Inferior parietal cortex (tissue), 1 donor: ENCODE data around the gene ADGRD1.
A peak's percentile ranks its signal among the peaks of the same experiment; 100 is the strongest.

Source experiments
- DNase-seq: peaks from one replicate; pipeline ENCODE4 v3.0.0-alpha.2; 2016; ENCODE audit errors: extremely low spot score

The ADGRD1 gene

GRCh38 chr12:131159660-131160059 lies 206.0 kb downstream of the ADGRD1 start:
- DNase-seq = no peak

DNA sequence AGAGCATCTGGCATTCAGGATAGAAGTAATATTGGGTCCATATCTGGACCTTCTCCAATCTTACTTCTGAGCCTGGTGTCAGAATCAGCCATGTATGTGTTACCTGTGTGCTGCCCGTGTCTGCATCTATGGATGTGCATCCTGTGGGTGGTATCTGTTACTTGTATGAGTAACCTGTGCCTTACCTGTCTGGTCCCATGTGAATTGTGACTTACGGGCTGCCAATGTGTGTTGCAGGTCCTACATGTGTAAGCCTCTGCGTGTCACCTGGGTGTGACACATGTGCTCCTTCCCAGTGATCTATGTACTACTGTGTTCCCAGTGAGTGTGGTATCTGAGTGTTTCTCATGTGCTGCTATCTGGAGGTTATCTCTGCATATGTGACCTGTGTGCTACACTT lies 208.4 kb downstream of the ADGRD1 start:
- no peak for DNase-seq

- no peak for DNase-seq
Measured at GRCh38 chr12:131163189-131163738, 209.6 kb downstream of the ADGRD1 start.

DNA sequence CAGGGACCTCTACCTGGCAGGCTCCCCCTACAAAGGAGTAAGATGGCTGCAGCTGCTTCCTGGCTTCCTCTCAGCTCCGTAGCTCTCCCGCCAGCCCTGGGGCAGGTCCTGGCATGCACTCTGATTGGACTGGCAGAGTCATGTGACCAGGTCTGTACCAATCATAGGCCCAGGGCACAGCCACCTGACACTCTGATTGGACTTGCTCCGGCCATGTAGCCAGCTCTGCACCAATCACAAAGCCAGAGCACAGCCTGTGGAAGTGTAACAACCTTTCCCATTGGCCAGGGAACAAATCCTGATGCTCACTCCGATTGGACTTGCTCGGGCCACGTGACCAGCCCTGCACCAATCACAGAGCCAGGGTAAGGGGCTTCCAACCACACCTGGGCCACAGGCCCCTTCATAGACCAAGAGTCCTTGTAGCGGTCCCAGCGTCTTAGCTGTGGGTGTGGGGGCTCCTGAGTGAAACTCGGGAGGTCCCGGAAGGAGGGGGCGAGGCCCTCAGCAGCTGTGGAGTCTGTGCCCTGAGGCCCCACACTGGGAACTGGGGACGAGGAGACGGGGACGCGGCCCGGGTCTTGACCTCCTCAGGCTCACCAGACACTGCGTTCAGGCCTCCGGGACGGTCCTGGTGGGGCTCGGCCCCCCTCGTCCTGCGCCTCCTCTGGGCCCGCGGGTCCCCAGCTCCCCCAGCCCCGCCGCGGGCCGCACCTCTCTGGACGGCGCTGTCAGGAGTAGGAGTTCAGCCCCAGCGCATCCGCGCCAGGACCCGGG lies 210.6 kb downstream of the ADGRD1 start:
- DNase-seq = no peak

DNA sequence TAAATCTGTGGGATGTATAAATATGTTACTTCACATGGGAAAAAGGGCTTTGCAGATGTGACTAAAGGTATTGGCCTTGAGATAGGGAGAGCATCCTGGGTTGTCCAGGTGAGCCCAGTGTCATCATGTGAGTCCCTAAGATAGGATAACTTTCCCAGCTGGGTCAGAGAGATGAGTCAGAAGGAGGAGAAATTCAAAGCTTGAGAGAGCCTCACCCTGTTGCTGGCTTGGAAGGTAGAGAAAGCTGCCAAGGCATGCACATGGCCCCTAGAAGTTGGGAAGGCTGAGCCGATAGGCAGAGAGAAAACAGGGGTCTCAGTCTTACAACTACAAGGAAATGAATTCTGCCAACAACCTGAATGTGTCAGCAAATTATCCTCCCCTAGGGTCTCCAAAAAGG lies 213.0 kb downstream of the ADGRD1 start:
- DNase-seq = no peak

GRCh38 chr12:131167334-131167733 lies 213.6 kb downstream of the ADGRD1 start:
- peak; percentile 21 for DNase-seq

DNA sequence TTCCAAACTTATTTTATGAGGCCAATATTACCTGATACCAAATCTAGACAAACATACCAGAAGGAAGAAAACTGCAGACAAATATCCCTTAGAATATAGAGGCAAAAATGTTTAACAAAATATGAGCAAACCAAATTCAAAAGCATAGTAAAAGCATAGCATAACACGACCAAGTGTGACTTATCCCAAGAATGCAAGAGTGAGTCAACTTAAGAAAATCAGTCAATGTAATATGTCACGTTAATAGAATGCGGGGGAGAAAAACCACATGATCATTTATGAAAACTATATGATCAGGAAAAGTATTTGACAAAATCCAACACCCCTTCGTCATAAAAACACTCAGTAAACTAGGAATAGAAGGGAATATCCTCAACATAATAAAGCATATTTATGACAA lies 217.3 kb downstream of the ADGRD1 start:
- DNase-seq = no peak

GRCh38 chr12:131174901-131175300 lies 221.2 kb downstream of the ADGRD1 start:
- DNase-seq = no peak

- no peak for DNase-seq
Measured at GRCh38 chr12:131176266-131176665, 222.6 kb downstream of the ADGRD1 start.

- no peak for DNase-seq
Measured at GRCh38 chr12:131176926-131177325, 223.2 kb downstream of the ADGRD1 start.

DNA sequence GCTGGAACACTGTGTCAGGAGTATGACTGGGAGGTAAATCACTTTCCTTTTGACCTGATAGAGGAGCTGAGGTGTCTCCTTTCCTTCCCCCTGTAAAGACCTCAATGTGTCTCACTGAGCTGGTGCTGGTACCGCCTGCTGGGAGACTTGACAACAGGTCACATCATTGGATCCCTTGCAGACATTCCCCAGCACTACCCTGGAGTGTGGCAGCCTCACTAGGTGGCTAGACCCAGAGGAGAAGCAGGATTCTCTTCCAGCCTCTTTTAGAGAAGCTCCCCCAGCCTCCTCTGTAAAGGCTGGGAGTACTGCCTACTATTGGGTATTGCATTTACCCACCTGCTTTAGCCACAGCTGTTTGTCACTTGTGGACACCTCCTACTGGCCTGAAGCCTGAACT lies 223.9 kb downstream of the ADGRD1 start:
- DNase-seq = no peak

GRCh38 chr12:131187602-131188001 lies 233.9 kb downstream of the ADGRD1 start:
- DNase-seq = no peak

- DNase-seq = no peak
Measured at GRCh38 chr12:131188131-131189050, 234.7 kb downstream of the ADGRD1 start.

- DNase-seq = no peak
Measured at GRCh38 chr12:131189781-131190180, 236.1 kb downstream of the ADGRD1 start.

DNA sequence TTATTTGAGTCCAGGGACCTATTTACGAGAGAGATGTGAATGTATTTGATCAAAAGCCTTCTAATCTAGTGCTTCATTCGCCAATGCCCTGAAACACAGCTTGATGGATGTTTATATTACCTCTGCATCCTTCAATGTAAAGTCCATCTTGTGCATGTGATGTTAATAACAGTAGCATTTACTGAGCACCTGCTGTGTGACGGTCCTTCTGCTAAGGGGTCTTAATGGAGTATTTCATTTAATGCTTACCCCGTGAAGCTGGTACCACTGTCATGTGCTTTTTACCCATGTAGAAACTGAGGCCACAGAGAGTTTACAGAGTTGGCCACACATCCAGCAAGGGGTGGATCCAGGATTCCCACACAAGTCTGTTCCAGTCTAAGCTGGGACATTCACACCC lies 237.3 kb downstream of the ADGRD1 start:
- no peak for DNase-seq
